Renal pelvis (tissue), 12 donors: ENCODE measurements around the gene PHF12. TPM values are rescaled to one million over a fixed set of nuclear protein-coding genes. Genes with fewer than 3 reads are reported as not detected.

Source experiments
- DNase-seq: peaks from one replicate; pipeline ENCODE4 v3.0.0-alpha.2; 2013
- long read RNA-seq, 16 experiments: transcript quantifications; one replicate each; lab custom pipeline, GENCODE V29; 2026
- polyA plus RNA-seq, 3 donors: library from polyadenylated mRNA; unstranded; fragments of 120-200 nt; gene quantifications; one replicate each; pipeline ENCODE4 v1.2.1, GENCODE V29; 2013; ENCODE audit not compliant: insufficient read length in 3 of 3

PHF12 gene
- 10 to 100 TPM; 55.0 to 61.1 (median 58.0) TPM for polyA plus RNA-seq
- long read RNA-seq, donor 1, partial matches to known transcripts, result 0 of 3 reads
- long read RNA-seq, donor 1, other reads (novel, unspliced or antisense), result 0 of 3 reads
- long read RNA-seq, donor 2, full-length matches to known transcripts, result 5 of 5 reads
- long read RNA-seq, donor 2, partial matches to known transcripts, result 0 of 5 reads
- long read RNA-seq, donor 2, other reads (novel, unspliced or antisense), result 0 of 5 reads
- long read RNA-seq, donor 3, partial matches to known transcripts, result 0 of 4 reads
- long read RNA-seq, donor 3, other reads (novel, unspliced or antisense), result 0 of 4 reads
- long read RNA-seq, donor 4, partial matches to known transcripts, result 0 of 4 reads
- long read RNA-seq, donor 4, other reads (novel, unspliced or antisense), result 0 of 4 reads
- long read RNA-seq, donor 5, partial matches to known transcripts, result 0 of 1 reads
- long read RNA-seq, donor 5, other reads (novel, unspliced or antisense), result 0 of 1 reads
- long read RNA-seq, donor 6, partial matches to known transcripts, result 5 of 9 reads
- long read RNA-seq, donor 6, other reads (novel, unspliced or antisense), result 0 of 9 reads
- long read RNA-seq, donor 7, full-length matches to known transcripts, result 9 of 9 reads
- long read RNA-seq, donor 7, partial matches to known transcripts, result 0 of 9 reads
- long read RNA-seq, donor 7, other reads (novel, unspliced or antisense), result 0 of 9 reads
- long read RNA-seq, donor 8, partial matches to known transcripts, result 0 of 2 reads
- long read RNA-seq, donor 8, other reads (novel, unspliced or antisense), result 0 of 2 reads
- long read RNA-seq, donor 9, partial matches to known transcripts, result 5 of 10 reads
- long read RNA-seq, donor 9, other reads (novel, unspliced or antisense), result 0 of 10 reads
- long read RNA-seq, donor 10, partial matches to known transcripts, result 7 of 8 reads
- long read RNA-seq, donor 10, other reads (novel, unspliced or antisense), result 0 of 8 reads
- long read RNA-seq, donor 11, transcript PHF12-201 (9 exons, 2,957 nt), result major isoform, 5 of 7 reads
- long read RNA-seq, donor 11, partial matches to known transcripts, result 0 of 7 reads
- long read RNA-seq, donor 11, other reads (novel, unspliced or antisense), result 0 of 7 reads
- long read RNA-seq, donor 12, full-length matches to known transcripts, result 8 of 13 reads
- long read RNA-seq, donor 12, partial matches to known transcripts, result 5 of 13 reads
- long read RNA-seq, donor 12, other reads (novel, unspliced or antisense), result 0 of 13 reads
- long read RNA-seq, donor 13, full-length matches to known transcripts, result 5 of 5 reads
- long read RNA-seq, donor 13, partial matches to known transcripts, result 0 of 5 reads
- long read RNA-seq, donor 13, other reads (novel, unspliced or antisense), result 0 of 5 reads
- long read RNA-seq, donor 14, result 0 reads
- long read RNA-seq, donor 15, result 0 reads
- long read RNA-seq, donor 16, partial matches to known transcripts, result 0 of 2 reads
- long read RNA-seq, donor 16, other reads (novel, unspliced or antisense), result 0 of 2 reads

GRCh38 chr17:28951428-28951990 lies at the start of gene PHF12:
Gene PHF12, minus strand, starts transcription at chr17:28951518. Its CDS starts 558 bp downstream, at chr17:28950960.
- DNase-seq, result peak; percentile 100

DNA sequence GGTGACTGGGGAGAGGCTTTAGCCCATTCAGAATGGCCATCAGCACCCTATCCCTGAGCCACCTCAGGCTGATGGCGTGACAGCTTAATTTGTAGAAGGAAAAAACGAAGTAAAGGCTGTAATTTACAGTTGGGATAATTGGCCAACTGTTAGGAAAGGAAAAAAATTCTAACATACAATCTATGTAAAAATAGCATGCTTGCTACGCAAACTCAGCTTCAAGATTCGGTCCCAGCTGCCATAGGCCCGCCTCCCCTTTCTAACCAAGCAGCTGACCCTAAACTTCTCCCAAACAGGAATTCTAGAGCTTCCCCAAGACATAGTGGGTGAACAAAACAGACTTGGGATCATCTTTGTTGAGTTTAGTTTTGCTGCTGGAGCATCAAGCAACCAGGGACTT lies 49.7 kb upstream of the PHF12 start:
- no peak for DNase-seq

DNA sequence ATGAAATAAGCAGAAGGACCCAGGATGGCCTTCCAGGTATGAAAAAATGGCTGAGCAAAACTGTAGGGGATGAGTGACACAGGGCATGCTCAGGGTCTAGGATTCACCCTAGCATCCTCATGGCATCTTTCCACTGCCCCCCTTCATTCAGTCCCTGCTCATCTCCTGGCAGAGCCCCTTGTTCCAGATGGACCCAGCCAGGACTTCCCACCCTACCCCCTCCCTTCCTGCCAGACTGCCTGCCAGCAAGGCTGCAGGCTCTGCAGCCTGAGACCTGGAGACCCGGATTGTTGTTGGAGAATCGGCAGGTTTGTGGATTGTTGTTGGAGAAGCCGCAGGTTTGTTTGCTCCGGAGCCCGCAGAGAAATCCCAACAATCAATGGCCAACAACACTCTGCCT lies 47.9 kb upstream of the PHF12 start:
- DNase-seq, result no peak

DNA sequence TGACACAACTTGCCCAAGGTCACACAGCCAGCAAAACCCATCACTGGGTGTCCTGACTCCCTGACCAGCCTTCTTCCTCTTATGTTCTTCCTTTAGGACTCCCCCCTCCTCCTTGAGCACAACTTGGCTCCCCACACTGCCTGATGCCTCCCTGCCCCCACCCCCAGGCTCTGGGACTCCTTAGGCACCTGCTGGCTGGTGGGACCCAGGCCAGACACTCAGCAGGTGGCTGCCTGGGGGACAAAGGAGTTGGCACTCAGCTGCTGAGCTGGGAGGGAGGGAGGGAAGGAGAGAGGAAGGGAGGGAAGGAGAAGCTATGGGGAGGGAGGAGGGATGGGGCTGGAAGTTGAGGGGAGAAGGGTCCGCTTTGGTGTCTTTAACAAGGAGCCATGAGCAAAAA lies 46.5 kb upstream of the PHF12 start:
- DNase-seq, result no peak

- DNase-seq, result no peak
Observed at GRCh38 chr17:28996554-28997096, 45.3 kb upstream of the PHF12 start.

DNA sequence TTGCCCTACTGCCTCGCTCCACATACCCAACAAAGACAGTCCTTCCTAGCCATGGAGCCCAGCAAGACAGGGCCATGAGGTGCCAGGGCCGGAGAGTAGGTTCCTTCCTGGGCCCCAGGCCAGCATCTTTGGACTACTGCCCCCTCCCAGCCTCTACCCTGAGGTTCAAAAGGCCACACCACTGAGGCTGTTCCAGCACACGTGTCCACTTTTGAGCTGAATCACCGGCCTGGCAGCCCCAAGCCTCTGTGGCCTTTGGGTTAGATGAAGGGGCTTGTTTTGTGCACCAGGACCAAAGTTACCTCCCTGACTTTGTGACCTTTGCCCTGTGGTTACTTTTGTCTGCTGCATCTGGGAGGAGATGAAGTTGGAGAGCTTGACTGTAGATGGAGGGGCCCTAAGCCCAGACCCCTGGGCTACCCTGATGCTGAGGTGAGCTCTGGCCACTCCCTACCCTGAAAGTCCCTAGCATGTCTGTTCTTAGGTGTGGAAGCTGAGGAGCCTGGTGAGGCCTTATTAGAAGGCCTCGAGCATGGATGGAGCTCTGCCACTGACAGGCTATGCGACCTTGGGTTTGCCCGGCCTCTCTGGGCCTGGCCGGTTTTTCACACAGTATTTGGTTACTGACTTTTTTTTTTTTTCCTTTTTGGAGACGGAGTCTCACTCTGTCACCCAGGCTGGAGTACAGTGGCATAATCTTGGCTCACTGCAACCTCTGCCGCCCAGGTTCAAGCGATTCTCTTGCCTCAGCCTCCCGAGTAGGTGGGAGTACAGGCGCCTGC lies 42.5 kb upstream of the PHF12 start:
- no peak for DNase-seq

DNA sequence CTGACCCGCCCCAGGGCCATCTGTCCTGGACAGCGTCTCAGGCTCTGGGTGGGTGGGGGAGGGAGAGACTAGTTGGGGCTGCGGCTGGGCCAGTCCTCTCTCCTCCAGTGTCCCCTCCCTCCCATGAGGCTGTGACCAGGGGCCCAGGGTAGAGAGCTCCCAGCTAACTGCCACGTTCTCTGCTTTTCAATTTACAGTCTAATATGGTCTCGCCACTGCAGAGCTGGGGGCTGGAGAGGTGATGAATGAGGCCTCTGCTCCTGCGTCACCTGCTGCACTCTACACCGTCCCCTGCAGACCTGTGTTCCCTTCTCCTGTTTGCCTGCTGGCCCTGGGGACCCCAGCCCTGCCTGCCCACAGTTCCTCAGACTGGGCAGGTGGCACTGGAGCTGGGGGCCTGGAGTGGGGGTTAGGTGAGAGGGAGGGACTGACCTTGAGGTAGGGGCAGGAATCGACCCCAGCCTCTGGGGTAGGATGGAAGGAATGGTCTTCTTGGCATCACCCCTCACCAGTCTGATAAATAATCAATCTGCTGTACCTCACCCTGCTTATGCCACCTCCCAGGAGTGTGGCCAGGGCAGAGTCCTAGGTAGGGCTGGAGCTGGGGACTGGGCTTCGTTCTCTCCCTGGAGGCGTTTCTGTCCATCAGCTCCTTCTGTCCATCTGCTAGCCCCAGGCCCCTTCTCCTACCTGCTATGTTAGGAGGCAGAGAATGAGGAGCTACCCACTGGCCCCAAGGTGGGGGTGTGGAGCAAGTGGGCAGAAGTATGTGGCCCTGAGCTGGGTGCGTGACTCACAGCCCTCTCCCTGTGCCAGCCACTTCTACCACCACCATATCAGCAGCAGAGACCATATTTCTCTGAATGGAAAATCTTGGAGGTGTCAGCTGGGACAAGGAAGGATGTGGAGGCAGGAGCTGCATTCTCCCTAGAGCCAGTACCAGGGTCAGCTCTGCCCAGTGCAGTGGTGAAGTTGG lies 41.6 kb upstream of the PHF12 start:
- no peak for DNase-seq

DNA sequence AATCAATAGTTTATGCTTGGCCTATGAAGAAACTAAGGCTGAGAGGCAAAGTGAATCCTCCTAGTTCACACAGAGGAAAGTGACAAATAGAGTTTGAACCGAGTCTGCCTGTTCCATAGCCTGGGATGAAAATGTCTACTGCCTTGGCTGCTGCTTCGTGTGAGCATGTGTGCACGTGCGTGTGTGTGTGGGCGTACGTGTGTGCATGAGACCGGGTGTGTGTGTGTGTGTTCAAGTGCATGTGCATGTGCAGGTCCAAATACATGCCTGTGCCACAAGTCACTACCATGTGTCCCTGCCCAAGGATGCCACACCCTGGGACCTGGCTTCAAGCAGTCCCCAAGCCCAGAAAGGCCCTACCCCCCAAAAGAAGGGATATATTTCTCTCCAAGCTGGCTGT lies 40.9 kb upstream of the PHF12 start:
- DNase-seq, result no peak

GRCh38 chr17:28991779-28992178 lies 40.5 kb upstream of the PHF12 start:
- DNase-seq, result no peak

- DNase-seq, result no peak
Observed at GRCh38 chr17:28989028-28989427, 37.7 kb upstream of the PHF12 start.

GRCh38 chr17:28988475-28988874 lies 37.2 kb upstream of the PHF12 start:
- DNase-seq, result no peak

- no peak for DNase-seq
Observed at GRCh38 chr17:28986714-28987655, 35.7 kb upstream of the PHF12 start.

DNA sequence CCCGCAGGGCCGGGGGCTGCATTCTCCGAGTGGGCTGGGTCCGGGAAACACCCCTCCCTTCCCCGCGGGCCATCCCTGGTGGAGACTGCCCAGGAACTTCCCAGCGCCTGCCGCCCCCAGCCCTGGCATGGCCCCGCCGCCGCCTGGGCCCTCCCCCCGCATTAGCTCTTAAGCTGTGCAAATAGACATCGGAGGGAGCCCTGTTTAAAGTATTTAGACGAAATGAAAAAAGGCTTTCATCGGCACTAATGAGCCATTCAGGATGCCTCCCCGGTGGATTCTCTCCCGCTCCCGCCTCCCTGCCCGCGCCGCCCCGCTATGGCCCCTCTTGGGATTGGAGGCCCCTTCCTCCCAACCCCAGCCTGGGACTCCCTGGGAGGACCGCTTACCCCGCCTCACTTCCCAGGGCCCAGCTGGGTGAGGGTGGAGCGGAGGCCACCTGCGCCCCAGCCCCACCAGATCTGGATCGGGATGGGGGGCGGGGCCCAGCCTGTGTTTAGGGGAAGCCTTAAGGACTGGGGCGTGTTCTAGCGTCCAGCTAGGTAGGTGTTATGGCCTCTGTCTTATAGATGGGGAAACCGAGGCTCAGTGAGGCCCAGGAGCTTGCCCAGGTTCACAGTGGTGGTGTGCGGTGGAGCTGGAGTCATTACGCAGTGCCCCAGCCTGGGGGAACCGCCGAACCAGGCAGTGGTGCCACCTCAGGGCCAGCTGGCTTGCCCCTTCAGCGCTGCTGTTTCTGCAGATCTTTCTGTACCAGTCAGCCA lies 34.8 kb upstream of the PHF12 start:
- DNase-seq, result no peak

GRCh38 chr17:28983286-28984230 lies 32.2 kb upstream of the PHF12 start:
- DNase-seq, result no peak

- no peak for DNase-seq
Observed at GRCh38 chr17:28982131-28982793, 30.9 kb upstream of the PHF12 start.
